HL-60 (cell line): ENCODE measurements around the gene COASY.
A peak's percentile ranks its signal among the peaks of the same experiment; 100 is the strongest.
"Not testable (repeated sequence)": the region's sequence is repeated elsewhere in the genome, so short reads cannot be mapped to it uniquely, and the experiment has no call there.

Experiments
- DNase-seq, 2 experiments: peaks; one replicate each; pipeline ENCODE4 v3.0.0-alpha.2; 2010 to 2020; ENCODE audit warnings: low read depth in 1 of 2, low spot score in 1 of 2
- H3K27ac ChIP-seq: fragments of 250-450 bp; sonication (Bioruptor Pico); replicated peaks from 2 replicates; pipeline ENCODE4 v1.5.1; 2020; ENCODE audit warnings: mild to moderate bottlenecking, moderate library complexity
- H3K27me3 ChIP-seq: fragments of 250-450 bp; sonication (Bioruptor Pico); 2 replicates; pipeline ENCODE4 v1.5.1; 2021; ENCODE audit warnings: mild to moderate bottlenecking, moderate library complexity; ENCODE audit not compliant: insufficient read depth, poor library complexity, severe bottlenecking
- H3K4me3 ChIP-seq: replicated peaks from 2 replicates; pipeline ENCODE4 v1.5.1; 2011; ENCODE audit warnings: mild to moderate bottlenecking, control low read depth, low read length; ENCODE audit not compliant: insufficient read depth
- CTCF ChIP-seq: IDR thresholded peaks from one replicate; pipeline ENCODE4 v1.5.1; 2011; ENCODE audit warnings: low read length, control low read depth, inconsistent platforms; ENCODE audit not compliant: insufficient read depth
- GABPA ChIP-seq: IDR thresholded peaks from 2 replicates; pipeline ENCODE4 v1.6.1; 2012; ENCODE audit warnings: low read depth
- POLR2AphosphoS5 ChIP-seq: IDR thresholded peaks from 2 replicates; pipeline ENCODE4 v1.6.1; 2012; ENCODE audit warnings: low read depth
- REST ChIP-seq: IDR thresholded peaks from 2 replicates; pipeline ENCODE4 v1.6.1; 2012; ENCODE audit warnings: low read depth; ENCODE audit not compliant: insufficient replicate concordance
- SPI1 ChIP-seq: IDR thresholded peaks from 2 replicates; pipeline ENCODE4 v1.6.1; 2012; ENCODE audit warnings: low read depth, mild to moderate bottlenecking, borderline replicate concordance

Gene COASY

GRCh38 chr17:42553161-42553818, 8.7 kb upstream of the COASY start:
- no peak for DNase-seq
- Histone ChIP-seq H3K27me3 (no peaks in the 10 kb centered on the region), H3K4me3 (no peak overlapping the region), H3K27ac (no peak overlapping the region)
- TF ChIP-seq GABPA (no peak), REST (no peak)

GRCh38 chr17:42553866-42554249, 8.1 kb upstream of the COASY start:
- Histone ChIP-seq H3K4me3 (peak overlapping the region; percentile 88), H3K27ac (peak overlapping the region; percentile 68; the same call in 1 of the 2 replicates), H3K27me3 (no peaks in the 10 kb centered on the region)
- TF ChIP-seq REST (no peak), CTCF (no peak), POLR2AphosphoS5 (no peak), SPI1 (no peak), GABPA (no peak)
- no peak for DNase-seq

- peak; percentile 79 to 88 for DNase-seq
- 0 out of 2 replicates have a peak, but pooled peaks have one; percentile 25 for TF ChIP-seq GABPA
- peak; percentile 77 for TF ChIP-seq POLR2AphosphoS5
- TF ChIP-seq REST, result no peak
Observed at GRCh38 chr17:42554250-42555121, 7.5 kb upstream of the COASY start.

DNA sequence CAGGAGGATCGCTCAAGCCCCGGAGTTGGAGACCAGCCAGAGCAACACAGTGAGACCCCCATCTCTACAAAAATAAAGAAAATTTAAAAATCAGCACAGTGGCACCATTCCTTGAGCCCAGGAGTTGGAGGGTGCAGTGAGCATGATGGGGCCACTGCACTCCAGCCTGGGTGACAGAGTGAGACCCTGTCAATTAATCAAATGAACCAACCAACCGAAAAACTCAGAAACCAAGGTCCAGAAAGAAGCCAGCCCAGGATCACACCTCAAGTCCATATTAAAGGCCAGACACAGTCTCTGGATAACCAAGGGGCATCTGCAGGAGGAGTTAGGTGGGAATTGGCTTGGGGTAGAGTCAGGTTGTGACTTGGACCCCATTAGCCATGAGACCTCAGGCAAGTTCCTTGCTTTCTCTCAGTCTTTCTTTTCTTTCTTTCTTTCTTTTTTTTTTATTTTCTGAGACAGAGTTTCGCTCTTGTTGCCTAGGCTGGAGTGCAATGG, 6.8 kb upstream of the COASY start:
- peak overlapping the region; percentile 88 for H3K4me3 ChIP-seq
- TF ChIP-seq REST, result no peak
- no peak for DNase-seq
- H3K27ac ChIP-seq, result peak overlapping the region; percentile 68
- no peaks in the 10 kb centered on the region for H3K27me3 ChIP-seq

More at GRCh38 chr17:42554250-42555121, 7.5 kb upstream of the COASY start:
- no peaks in the 10 kb centered on the region for H3K27me3 ChIP-seq
- H3K4me3 ChIP-seq, result peak overlapping the region; percentile 88
- peak overlapping the region; percentile 68 for H3K27ac ChIP-seq

DNA sequence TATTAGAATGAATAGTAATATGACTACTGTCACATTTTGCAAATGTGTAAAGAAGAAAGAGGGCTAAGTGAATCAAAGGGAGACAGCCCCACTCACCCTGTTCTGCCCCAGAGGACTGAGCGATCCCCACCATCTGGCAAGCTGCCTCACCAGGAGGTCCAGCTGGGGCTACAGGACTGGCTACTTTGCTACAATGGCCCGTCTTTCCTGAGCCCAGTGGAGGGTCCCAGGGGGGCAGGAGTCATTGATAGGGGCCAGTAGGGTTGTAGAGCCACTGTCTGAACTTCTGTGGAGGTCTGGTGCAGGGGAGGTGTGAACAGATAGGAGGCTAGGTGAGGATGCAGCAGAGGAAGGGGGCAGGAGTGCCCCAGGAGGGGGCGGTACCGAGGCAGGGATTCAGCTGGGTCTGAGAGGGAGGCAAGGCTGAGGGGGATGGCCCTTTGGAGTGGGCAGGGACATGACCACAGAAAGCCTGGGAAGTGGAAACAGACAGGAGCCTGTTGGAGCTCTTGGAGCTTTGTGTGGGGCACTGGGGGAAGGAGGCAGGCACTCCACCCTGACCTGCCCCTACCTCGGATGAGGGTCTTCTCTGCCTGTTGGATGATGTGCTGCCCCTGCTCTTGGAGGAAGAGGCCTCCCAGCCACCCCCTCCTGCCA, 5.9 kb upstream of the COASY start:
- H3K27ac ChIP-seq, DNase-seq, H3K4me3 ChIP-seq: not testable (repeated sequence)

More for the DNA sequence above, 5.9 kb upstream of the COASY start:
- H3K27me3 ChIP-seq, result not testable (repeated sequence)
